Colonic mucosa (tissue), 4 donors: ENCODE data around the gene TANC1. TPM values are rescaled to one million over a fixed set of nuclear protein-coding genes. Genes with fewer than 3 reads are reported as not detected.

Experiments used
- DNase-seq: peaks from one replicate; pipeline ENCODE4 v3.0.0-alpha.2; 2020
- H3K27ac ChIP-seq: fragments of 200-600 bp; one replicate; pipeline ENCODE4 v1.8.0; 2021
- H3K27me3 ChIP-seq: fragments of 200-600 bp; one replicate; pipeline ENCODE4 v1.8.0; 2021
- H3K36me3 ChIP-seq: fragments of 200-600 bp; one replicate; pipeline ENCODE4 v1.8.0; 2021
- H3K4me1 ChIP-seq: fragments of 200-600 bp; one replicate; pipeline ENCODE4 v1.8.0; 2021; ENCODE audit warnings: mild to moderate bottlenecking
- H3K4me3 ChIP-seq: fragments of 200-600 bp; one replicate; pipeline ENCODE4 v1.8.0; 2021
- H3K9ac ChIP-seq, 2 donors: one replicate each; pipeline ENCODE4 v1.7.0; 2013; ENCODE audit warnings: control low read depth in 2 of 2, low read depth in 2 of 2, low read length in 2 of 2
- H3K9me3 ChIP-seq: fragments of 200-600 bp; one replicate; pipeline ENCODE4 v1.8.0; 2021
- intact Hi-C: fragments of 100-400 bp; cut with DNase I; formaldehyde crosslinking; loops from one replicate; pipeline ENCODE4 v1.14.1; 2022
- total RNA-seq, 2 donors: library from RNA; stranded (reverse); fragmentation: NEBNext Ultra II Directional in 1 of 2; extraction: Animal tissue kit (Norgen Biotek cat#: 25700) in 1 of 2; gene quantifications; one replicate each; pipeline ENCODE4 v1.2.1, GENCODE V29; 2021
- TF ChIP-seq, protein P1 (sequence below): fragments of 200-600 bp; IDR thresholded peaks from one replicate; pipeline ENCODE4 v1.8.0; 2022; ENCODE audit warnings: antibody characterized with exemption, mild to moderate bottlenecking
- donor health status: healthy.
- donor health status: DM: no; HTN: no; CAD: no.
- donor health status: DM: no; HTN: no; CAD: no.

The TANC1 gene
- total RNA-seq, 2 donors from 2014 or later: 28.3 to 32.7 TPM

- Histone ChIP-seq H3K4me3 (no peak overlapping the region), H3K27ac (no peak overlapping the region), H3K27me3 (no peaks in the 10 kb centered on the region), H3K36me3 (no peaks in the 10 kb centered on the region), H3K9me3 (no peaks in the 10 kb centered on the region), H3K9ac (no peak overlapping the region), H3K4me1 (no peaks in the 10 kb centered on the region)
- intact Hi-C loops: no loop called here
- TF ChIP-seq, protein P1, sequence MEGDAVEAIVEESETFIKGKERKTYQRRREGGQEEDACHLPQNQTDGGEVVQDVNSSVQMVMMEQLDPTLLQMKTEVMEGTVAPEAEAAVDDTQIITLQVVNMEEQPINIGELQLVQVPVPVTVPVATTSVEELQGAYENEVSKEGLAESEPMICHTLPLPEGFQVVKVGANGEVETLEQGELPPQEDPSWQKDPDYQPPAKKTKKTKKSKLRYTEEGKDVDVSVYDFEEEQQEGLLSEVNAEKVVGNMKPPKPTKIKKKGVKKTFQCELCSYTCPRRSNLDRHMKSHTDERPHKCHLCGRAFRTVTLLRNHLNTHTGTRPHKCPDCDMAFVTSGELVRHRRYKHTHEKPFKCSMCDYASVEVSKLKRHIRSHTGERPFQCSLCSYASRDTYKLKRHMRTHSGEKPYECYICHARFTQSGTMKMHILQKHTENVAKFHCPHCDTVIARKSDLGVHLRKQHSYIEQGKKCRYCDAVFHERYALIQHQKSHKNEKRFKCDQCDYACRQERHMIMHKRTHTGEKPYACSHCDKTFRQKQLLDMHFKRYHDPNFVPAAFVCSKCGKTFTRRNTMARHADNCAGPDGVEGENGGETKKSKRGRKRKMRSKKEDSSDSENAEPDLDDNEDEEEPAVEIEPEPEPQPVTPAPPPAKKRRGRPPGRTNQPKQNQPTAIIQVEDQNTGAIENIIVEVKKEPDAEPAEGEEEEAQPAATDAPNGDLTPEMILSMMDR: no peak
- no peak for DNase-seq
These were observed 249.9 kb downstream of the TANC1 start for GRCh38 chr2:159218389-159218788.

DNA sequence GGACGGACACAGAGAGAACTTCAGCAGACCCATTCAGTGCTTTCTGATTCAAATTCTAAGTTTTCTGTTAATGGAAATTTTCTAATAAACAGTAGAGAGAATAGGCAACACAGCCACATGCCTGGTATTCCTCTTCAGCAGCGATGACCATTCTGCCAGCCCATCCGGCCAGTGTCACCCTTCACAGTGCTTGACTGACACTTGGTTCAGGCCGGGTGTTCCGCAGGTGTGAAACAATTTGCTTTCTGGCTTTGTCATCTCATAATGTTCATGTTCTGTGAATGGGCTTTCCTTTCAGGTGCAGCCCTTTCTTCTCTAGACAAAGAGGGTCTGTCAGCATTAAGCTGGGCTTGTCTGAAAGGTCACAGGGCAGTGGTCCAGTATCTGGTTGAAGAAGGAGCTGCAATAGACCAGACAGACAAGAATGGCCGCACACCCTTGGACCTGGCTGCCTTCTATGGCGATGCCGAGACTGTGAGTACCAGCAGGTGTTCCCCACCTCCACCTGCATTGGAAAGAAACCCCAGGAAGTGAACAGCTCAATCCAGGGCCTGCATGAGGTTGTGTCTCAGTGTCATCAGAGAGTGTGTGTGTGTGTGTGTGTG, 251.1 kb downstream of the TANC1 start:
- TF ChIP-seq, protein P1: no peak
- Histone ChIP-seq H3K27ac (no peak overlapping the region), H3K9ac (no peak overlapping the region), H3K27me3 (no peaks in the 10 kb centered on the region), H3K9me3 (no peaks in the 10 kb centered on the region), H3K4me1 (no peaks in the 10 kb centered on the region), H3K4me3 (no peak overlapping the region), H3K36me3 (no peaks in the 10 kb centered on the region)
- DNase-seq: peak; percentile 10
- intact Hi-C loops: no loop called here

DNA sequence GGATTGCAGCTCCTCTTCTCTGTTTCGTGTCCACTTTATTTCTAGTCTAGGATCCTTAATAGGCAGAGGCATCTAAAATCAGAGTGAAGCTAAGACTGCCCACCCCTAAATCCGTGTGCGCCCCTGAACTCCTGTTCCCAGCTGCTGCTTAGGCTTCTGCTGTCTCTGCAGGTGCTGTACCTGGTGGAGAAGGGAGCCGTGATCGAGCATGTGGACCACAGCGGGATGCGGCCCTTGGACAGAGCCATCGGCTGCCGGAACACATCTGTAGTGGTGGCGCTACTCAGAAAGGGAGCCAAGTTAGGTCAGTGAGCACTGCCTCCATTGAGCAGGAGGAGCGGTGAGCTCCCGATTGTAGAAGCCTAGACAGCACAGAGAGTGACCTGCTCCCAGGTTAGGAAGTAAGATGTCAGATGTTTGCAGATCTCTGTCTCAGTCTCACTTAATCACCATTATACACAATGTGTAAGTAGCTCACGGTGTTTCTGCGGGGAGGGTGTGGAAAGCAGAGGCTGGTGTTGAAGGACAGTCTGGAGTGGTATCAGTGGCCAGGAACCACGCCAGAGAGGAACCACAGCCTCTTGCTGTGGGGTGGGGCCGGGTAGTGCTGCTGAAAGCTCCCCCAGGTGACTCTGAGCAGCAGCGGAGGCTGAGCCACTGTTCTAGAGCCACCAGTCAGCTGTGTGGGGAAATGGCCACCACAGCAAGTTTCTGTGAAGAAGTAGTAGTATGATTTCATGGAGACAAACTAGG, 255.8 kb downstream of the TANC1 start:
- H3K4me1 ChIP-seq: no peaks in the 10 kb centered on the region
- TF ChIP-seq, protein P1: no peak
- H3K4me3 ChIP-seq: no peak overlapping the region
- intact Hi-C loops: no loop called here
- peaks cover under 1% of the 10 kb centered on the region for H3K36me3 ChIP-seq
- H3K9me3 ChIP-seq: no peaks in the 10 kb centered on the region
- no peak overlapping the region for H3K27ac ChIP-seq
- DNase-seq: no peak
- no peak overlapping the region for H3K9ac ChIP-seq
- H3K27me3 ChIP-seq: no peaks in the 10 kb centered on the region

GRCh38 chr2:159225025-159226016, 256.9 kb downstream of the TANC1 start:
- peaks cover 9% of the 10 kb centered on the region for H3K36me3 ChIP-seq
- no peak overlapping the region for H3K4me3 ChIP-seq
- TF ChIP-seq, protein P1: no peak
- H3K27me3 ChIP-seq: no peaks in the 10 kb centered on the region
- H3K9ac ChIP-seq: no peak overlapping the region
- no peaks in the 10 kb centered on the region for H3K4me1 ChIP-seq
- H3K9me3 ChIP-seq: no peaks in the 10 kb centered on the region
- DNase-seq: no peak
- no peak overlapping the region for H3K27ac ChIP-seq
- intact Hi-C loops: no loop called here

DNA sequence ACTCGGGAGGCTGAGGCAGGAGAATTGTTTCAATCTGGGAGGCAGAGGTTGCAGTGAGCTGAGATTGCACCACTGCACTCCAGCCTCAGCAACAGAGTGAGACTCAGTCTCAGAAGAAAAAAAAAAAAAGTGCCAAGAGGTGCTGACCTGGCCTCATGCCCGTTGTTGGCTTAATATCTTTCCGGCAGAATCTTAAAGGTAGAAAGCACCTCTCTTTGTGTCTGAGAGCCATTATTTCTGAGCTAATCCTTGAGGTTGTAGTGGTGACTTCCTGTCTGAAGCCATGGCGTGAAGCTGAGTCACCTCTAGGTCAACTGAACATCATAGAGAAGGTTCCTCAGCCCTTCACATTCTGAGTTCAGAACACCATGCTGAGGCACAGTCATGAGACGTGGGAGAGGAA, 257.6 kb downstream of the TANC1 start:
- intact Hi-C loops: no loop called here
- DNase-seq: no peak
- Histone ChIP-seq H3K9me3 (no peaks in the 10 kb centered on the region), H3K36me3 (peaks cover 9% of the 10 kb centered on the region), H3K9ac (no peak overlapping the region), H3K27me3 (no peaks in the 10 kb centered on the region), H3K4me3 (no peak overlapping the region), H3K27ac (no peak overlapping the region), H3K4me1 (no peaks in the 10 kb centered on the region)
- TF ChIP-seq, protein P1: no peak
